Naive thymus-derived CD4-positive, alpha-beta T cell (primary cell): ENCODE measurements around the gene TEX52. TPM values are rescaled to one million over a fixed set of nuclear protein-coding genes. Genes with fewer than 3 reads are reported as not detected.

Source experiments
- ATAC-seq: fragments of 150-1000 bp; cut with Tn5 transposase; 2 replicates; pipeline ENCODE4 v1.10.0; 2021; ENCODE audit warnings: mild to moderate bottlenecking, moderate library complexity
- CTCF ChIA-PET: fragments of 350-600 bp; sonication (Branson Sonifier 250); formaldehyde crosslinking; loops from one replicate; lab custom pipeline; 2021; ENCODE audit warnings: antibody characterized with exemption; lab: Charles Lee
- POLR2A ChIA-PET: fragments of 350-600 bp; sonication (Branson Sonifier 250); formaldehyde crosslinking; loops from one replicate; lab custom pipeline; 2021; ENCODE audit warnings: antibody characterized with exemption, inconsistent platforms; lab: Charles Lee
- DNase-seq, 9 donors: peaks; one replicate each; pipeline versions ENCODE4 v3.0.0 to v3.0.0-alpha.2; 2020 to 2022; ENCODE audit warnings: mixed read lengths in 1 of 9
- H3K27ac ChIP-seq: one replicate; pipeline ENCODE4 v1.7.0; 2013; ENCODE audit warnings: mild to moderate bottlenecking, low read depth, low read length, moderate library complexity
- H3K27me3 ChIP-seq, 2 donors: one replicate each; pipeline ENCODE4 v1.7.0; 2013; ENCODE audit warnings: low read length in 2 of 2, mild to moderate bottlenecking in 2 of 2, moderate library complexity in 2 of 2; ENCODE audit not compliant: control insufficient read depth in 2 of 2, insufficient read depth in 2 of 2
- H3K36me3 ChIP-seq, 3 experiments: 1 replicate in 2 of 3; 2 replicates in 1 of 3; pipeline ENCODE4 v1.7.0; 2013; ENCODE audit warnings: low read length in 3 of 3, mild to moderate bottlenecking in 3 of 3, moderate library complexity in 1 of 3; ENCODE audit not compliant: insufficient read depth in 3 of 3, control insufficient read depth in 2 of 3
- H3K4me1 ChIP-seq, 2 donors: one replicate each; pipeline ENCODE4 v1.7.0; 2013; ENCODE audit warnings: low read length in 2 of 2, mild to moderate bottlenecking in 2 of 2, moderate library complexity in 1 of 2; ENCODE audit not compliant: control insufficient read depth in 2 of 2, insufficient read depth in 2 of 2
- H3K4me3 ChIP-seq: 2 replicates; pipeline ENCODE4 v1.7.0; 2013; ENCODE audit warnings: mild to moderate bottlenecking, low read length
- H3K9me3 ChIP-seq, 3 experiments: 1 replicate in 2 of 3; 2 replicates in 1 of 3; pipeline ENCODE4 v1.7.0; 2013; ENCODE audit warnings: low read length in 3 of 3; ENCODE audit not compliant: control insufficient read depth in 2 of 3
- H3K27ac Mint-ChIP-seq, 9 donors: one replicate each; pipeline ENCODE4 v1.8.0; 2020 to 2022; ENCODE audit warnings: mixed read lengths in 9 of 9, mild to moderate bottlenecking in 8 of 9, moderate library complexity in 5 of 9, inconsistent platforms in 2 of 9
- H3K27me3 Mint-ChIP-seq, 5 donors: one replicate each; pipeline ENCODE4 v1.8.0; 2021 to 2022; ENCODE audit warnings: mixed read lengths in 5 of 5, mild to moderate bottlenecking in 1 of 5
- H3K36me3 Mint-ChIP-seq, 5 donors: one replicate each; pipeline ENCODE4 v1.8.0; 2020 to 2022; ENCODE audit warnings: mixed read lengths in 5 of 5, mild to moderate bottlenecking in 3 of 5, inconsistent platforms in 1 of 5
- H3K4me1 Mint-ChIP-seq, 7 donors: one replicate each; pipeline ENCODE4 v1.8.0; 2020 to 2022; ENCODE audit warnings: mixed read lengths in 7 of 7, mild to moderate bottlenecking in 3 of 7, inconsistent platforms in 1 of 7
- H3K4me3 Mint-ChIP-seq, 10 donors: one replicate each; pipeline ENCODE4 v1.8.0; 2020 to 2022; ENCODE audit warnings: mild to moderate bottlenecking in 10 of 10, mixed read lengths in 10 of 10, moderate library complexity in 6 of 10, inconsistent platforms in 2 of 10
- H3K9me3 Mint-ChIP-seq, 11 donors: one replicate each; pipeline ENCODE4 v1.8.0; 2020 to 2022; ENCODE audit warnings: mixed read lengths in 11 of 11, mild to moderate bottlenecking in 4 of 11, inconsistent platforms in 1 of 11, moderate library complexity in 1 of 11
- intact Hi-C, 2 donors: fragments of 100-400 bp; cut with micrococcal nuclease; formaldehyde crosslinking; loops; one replicate each; pipeline ENCODE4 v1.15.1; 2023
- polyA plus RNA-seq, 2 donors: library from polyadenylated mRNA; unstranded; fragments of 300-500 nt; fragmentation: Illumina TruSeq; gene quantifications; one replicate each; pipeline ENCODE4 v1.2.3, GENCODE V29; 2021
- total RNA-seq, 6 experiments: library from RNA in 5 of 6; stranded (reverse) in 5 of 6; gene quantifications; 1 replicate in 5 of 6; 2 replicates in 1 of 6; pipeline ENCODE4 v1.2.3 and lab custom pipeline; 2021 to 2026

The TEX52 gene
- total and polyA plus RNA-seq, 7 experiments from 2014 or later, result not detected

DNA sequence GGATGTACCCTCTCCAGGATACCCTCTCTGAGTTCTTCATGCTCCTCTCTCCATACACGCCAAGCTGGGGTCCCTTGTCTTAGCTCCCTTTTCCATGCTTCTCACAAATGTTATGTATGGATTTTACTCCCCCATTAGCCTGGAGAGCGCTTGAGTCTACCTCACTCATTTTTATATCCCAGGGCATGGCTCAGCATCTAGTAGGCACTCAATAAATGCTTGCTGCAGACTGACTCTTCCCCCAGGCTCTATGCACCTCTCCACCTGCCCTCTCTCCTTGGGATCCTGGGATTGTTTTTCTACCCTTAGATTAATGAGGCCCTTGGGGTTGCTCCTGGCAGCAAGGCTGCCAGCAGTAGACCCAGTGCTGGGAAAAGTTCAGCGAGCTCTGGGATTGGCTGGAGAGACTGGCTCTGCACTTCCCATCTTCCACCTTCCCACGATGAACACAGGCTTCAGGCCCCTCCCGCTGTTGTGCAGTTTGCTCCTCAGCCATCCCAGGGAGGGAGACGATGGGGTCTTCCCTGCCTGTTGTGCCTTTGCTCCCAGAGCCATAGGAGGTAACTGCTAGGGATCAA, 24.2 kb downstream of the TEX52 start:
- Mint-ChIP-seq H3K4me3 (no peak overlapping the region), H3K27ac (peak overlapping the region in 5 of 9 donors; percentile 1 to 85 (median 60)), H3K27me3 (no peaks in the 10 kb centered on the region), H3K4me1 (peaks cover 0 to 19% (median 12%) of the 10 kb centered on the region in 7 donors), H3K36me3 (peaks cover 2 to 24% (median 10%) of the 10 kb centered on the region in 5 donors), H3K9me3 (no peaks in the 10 kb centered on the region)
- no peak overlapping the region for H3K4me3 ChIP-seq
- H3K4me1 ChIP-seq, result no peaks in the 10 kb centered on the region
- H3K27me3 ChIP-seq, result no peaks in the 10 kb centered on the region
- H3K27ac ChIP-seq, result no peak overlapping the region
- ATAC-seq (no peak), DNase-seq (no peak)
- ChIA-PET CTCF (no interaction called here), POLR2A (interaction anchor here (0.5 kb wide), 1 partner anchor 13 kb away, joined by 3 read pairs; no protein-coding TSS in a partner anchor)
- peaks cover 0 to 17% (median 7%) of the 10 kb centered on the region in 3 experiments for H3K36me3 ChIP-seq
- H3K9me3 ChIP-seq, result no peaks in the 10 kb centered on the region
- intact Hi-C loops, result no loop called here

DNA sequence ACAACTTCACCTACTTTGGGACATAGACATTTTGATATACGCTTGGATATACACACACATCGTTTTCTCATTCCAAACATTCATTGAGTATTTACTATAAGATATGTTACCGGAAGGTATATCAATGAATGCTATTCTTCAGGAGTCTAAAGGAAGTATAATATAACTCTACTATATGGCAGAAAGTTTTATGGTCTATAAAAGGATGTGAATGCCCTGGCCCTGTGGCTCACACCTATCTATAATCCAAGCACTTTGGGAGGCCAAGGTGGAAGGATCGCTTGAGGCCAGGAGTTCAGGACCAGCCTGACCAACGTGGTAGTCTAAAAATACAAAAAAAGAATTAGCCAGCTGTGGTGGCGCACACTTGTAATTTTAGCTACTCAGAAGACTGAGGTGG, 27.6 kb downstream of the TEX52 start:
- H3K36me3 Mint-ChIP-seq, result peaks cover 4 to 42% (median 22%) of the 10 kb centered on the region in 5 donors
- ChIA-PET POLR2A (no interaction called here), CTCF (interaction anchor here (0.8 kb wide), 1 partner anchor 15 kb away, joined by 3 read pairs; no protein-coding TSS in a partner anchor)
- H3K9me3 ChIP-seq, result no peaks in the 10 kb centered on the region
- H3K27me3 Mint-ChIP-seq, result no peaks in the 10 kb centered on the region
- H3K9me3 Mint-ChIP-seq, result no peaks in the 10 kb centered on the region
- DNase-seq, result no peak
- H3K4me1 Mint-ChIP-seq, result peaks cover 0 to 5% (median 0%) of the 10 kb centered on the region in 7 donors
- no peak overlapping the region for H3K27ac Mint-ChIP-seq
- H3K36me3 ChIP-seq, result peaks cover 10 to 45% (median 19%) of the 10 kb centered on the region in 3 experiments
- no peak overlapping the region for H3K27ac ChIP-seq
- no peaks in the 10 kb centered on the region for H3K4me1 ChIP-seq
- intact Hi-C loops, result no loop called here
- no peaks in the 10 kb centered on the region for H3K27me3 ChIP-seq
- ATAC-seq, result no peak
- no peak overlapping the region for H3K4me3 Mint-ChIP-seq
- H3K4me3 ChIP-seq, result no peak overlapping the region

DNA sequence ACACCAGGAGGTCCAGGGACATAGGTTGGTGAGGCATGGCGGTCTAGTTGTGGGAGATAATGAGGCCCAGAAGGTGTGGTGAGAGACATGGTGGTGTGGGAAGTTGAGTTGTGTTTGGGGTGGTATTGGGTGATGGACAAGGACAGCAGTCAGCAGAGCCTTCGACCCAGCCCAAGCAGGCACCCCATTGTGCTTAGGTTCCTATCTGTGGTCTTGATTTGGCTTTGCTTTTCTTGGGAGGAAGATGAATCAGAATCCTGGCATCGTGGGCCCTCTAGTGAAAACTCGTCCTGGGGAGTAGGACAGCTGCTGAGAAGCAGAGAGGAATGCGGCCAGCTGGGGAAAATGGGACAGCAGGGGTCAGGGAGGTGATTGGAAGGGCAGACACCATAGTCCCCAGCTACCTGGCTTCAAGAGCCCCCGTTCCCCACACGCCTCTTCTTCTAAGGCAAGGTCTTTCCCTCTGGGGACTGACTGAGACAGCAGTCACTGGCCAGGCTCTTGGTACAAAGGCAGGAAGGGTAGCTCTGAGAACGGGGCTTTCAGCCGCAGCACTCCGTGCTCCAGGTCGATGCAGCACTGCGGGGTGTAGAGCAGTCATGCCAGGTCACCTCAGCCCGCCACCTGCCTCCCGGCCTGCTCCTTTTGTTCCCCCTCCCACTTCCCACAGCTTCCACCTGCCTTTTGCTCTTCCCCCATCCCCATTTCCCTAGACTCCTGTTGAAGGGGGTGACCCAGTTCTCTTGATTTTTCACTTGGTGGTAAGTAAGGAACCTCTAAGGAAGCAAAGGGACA, 29.9 kb downstream of the TEX52 start:
- CTCF ChIA-PET, result interaction anchor here (0.5 to 0.7 kb wide), 3 partner anchors 120 to 885 kb away, joined by 3 to 5 read pairs (median 3); no protein-coding TSS in a partner anchor
- H3K36me3 Mint-ChIP-seq, result peaks cover 4 to 61% (median 28%) of the 10 kb centered on the region in 5 donors
- H3K27me3 Mint-ChIP-seq, result no peaks in the 10 kb centered on the region
- Histone ChIP-seq H3K36me3 (peaks cover 24 to 66% (median 43%) of the 10 kb centered on the region in 3 experiments), H3K4me1 (no peaks in the 10 kb centered on the region), H3K27me3 (no peaks in the 10 kb centered on the region), H3K27ac (no peak overlapping the region), H3K4me3 (no peak overlapping the region), H3K9me3 (no peaks in the 10 kb centered on the region)
- peak overlapping the region in 2 of 9 donors; percentile 59 to 65 for H3K27ac Mint-ChIP-seq
- intact Hi-C loops, result no loop called here
- H3K4me3 Mint-ChIP-seq, result no peak overlapping the region
- POLR2A ChIA-PET, result no interaction called here
- ATAC-seq (no peak), DNase-seq (no peak)
- peaks cover 0 to 5% (median 0%) of the 10 kb centered on the region in 7 donors for H3K4me1 Mint-ChIP-seq
- H3K9me3 Mint-ChIP-seq, result no peaks in the 10 kb centered on the region

DNA sequence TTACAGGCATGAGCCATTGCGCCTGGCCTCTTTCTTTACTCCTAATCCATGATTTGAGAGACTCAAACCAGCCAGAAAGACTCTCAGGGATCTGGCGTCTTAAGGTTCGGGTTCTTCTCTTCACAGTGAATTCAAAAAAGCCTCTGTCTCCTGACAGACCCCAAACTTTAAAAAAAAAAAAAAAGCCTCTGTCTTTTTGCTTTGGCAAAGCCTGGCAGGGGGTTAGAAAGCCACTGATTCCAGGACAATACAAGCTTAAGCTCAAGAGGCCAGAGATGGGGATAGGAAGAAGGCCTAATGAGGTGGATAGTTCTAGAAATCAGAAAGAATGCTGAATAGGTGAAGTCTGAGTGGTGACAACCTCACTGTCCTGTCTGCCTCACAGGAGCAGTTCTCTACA, 30.8 kb downstream of the TEX52 start:
- ChIA-PET CTCF (interaction anchor here (0.7 kb wide), 1 partner anchor 160 kb away, joined by 5 read pairs; no protein-coding TSS in a partner anchor), POLR2A (no interaction called here)
- no peak for DNase-seq
- Histone ChIP-seq H3K27ac (no peak overlapping the region), H3K9me3 (no peaks in the 10 kb centered on the region), H3K27me3 (no peaks in the 10 kb centered on the region), H3K4me1 (no peaks in the 10 kb centered on the region), H3K4me3 (no peak overlapping the region), H3K36me3 (peaks cover 25 to 74% (median 50%) of the 10 kb centered on the region in 3 experiments)
- no peaks in the 10 kb centered on the region for H3K27me3 Mint-ChIP-seq
- no peak overlapping the region for H3K4me3 Mint-ChIP-seq
- no peak for ATAC-seq
- peaks cover 4 to 62% (median 27%) of the 10 kb centered on the region in 5 donors for H3K36me3 Mint-ChIP-seq
- intact Hi-C loops, result no loop called here
- peak overlapping the region in 1 of 9 donors; percentile 19 for H3K27ac Mint-ChIP-seq
- H3K9me3 Mint-ChIP-seq, result no peaks in the 10 kb centered on the region
- H3K4me1 Mint-ChIP-seq, result peaks cover 0 to 5% (median 0%) of the 10 kb centered on the region in 7 donors

DNA sequence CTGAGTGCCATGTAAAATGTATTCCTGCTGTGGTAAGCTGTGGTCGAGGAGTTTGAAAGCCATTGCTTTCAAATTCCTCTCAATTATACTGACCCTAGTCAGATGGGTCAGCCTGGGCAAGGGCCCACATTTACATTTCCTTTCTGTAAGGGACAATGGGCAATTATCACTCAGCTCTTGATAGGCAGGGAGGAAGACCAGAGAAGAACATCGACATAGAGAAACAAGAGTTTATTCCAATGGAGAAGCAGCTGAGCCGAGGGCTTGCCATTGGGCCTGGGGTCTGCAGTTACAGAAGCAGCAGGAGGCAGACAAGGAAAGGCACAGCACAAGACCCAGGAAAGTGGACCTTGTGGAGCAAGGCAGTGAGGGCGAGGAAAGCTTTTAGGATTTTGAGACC, 31.7 kb downstream of the TEX52 start:
- no peaks in the 10 kb centered on the region for H3K27me3 Mint-ChIP-seq
- H3K9me3 ChIP-seq, result no peaks in the 10 kb centered on the region
- intact Hi-C loops, result no loop called here
- no peaks in the 10 kb centered on the region for H3K27me3 ChIP-seq
- H3K9me3 Mint-ChIP-seq, result no peaks in the 10 kb centered on the region
- peaks cover 25 to 83% (median 54%) of the 10 kb centered on the region in 3 experiments for H3K36me3 ChIP-seq
- no peak overlapping the region for H3K4me3 ChIP-seq
- ChIA-PET CTCF (interaction anchor here (0.9 kb wide), 1 partner anchor 9 kb away, joined by 3 read pairs; no protein-coding TSS in a partner anchor), POLR2A (interaction anchor here (1.2 kb wide), 1 partner anchor 11 kb away, joined by 3 read pairs; no protein-coding TSS in a partner anchor)
- H3K27ac Mint-ChIP-seq, result peak overlapping the region in 2 of 9 donors; percentile 76 to 84
- no peak overlapping the region for H3K4me3 Mint-ChIP-seq
- H3K27ac ChIP-seq, result no peak overlapping the region
- peaks cover 4 to 61% (median 25%) of the 10 kb centered on the region in 5 donors for H3K36me3 Mint-ChIP-seq
- ATAC-seq, result no peak
- no peaks in the 10 kb centered on the region for H3K4me1 ChIP-seq
- H3K4me1 Mint-ChIP-seq, result peaks cover 0 to 6% (median 0%) of the 10 kb centered on the region in 7 donors
- no peak for DNase-seq

DNA sequence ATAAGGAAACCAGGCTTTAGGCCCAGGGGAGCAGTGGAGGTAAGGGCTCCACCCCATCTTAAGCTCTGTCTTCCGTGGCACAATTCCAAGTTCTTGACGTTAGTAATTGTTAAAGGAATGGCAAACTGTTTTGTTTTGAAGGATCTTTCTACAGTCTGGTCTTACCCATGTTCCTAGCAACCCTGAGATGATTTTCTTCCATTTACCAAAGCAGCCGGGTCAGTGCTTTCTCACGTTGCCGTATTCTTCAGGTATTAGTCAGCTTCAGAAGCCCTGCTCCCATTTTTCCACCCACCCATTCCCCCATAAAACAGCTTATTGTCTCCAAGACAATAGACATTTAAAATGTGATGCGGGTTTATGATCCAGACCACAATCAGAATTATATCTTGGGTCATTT, 32.3 kb downstream of the TEX52 start:
- H3K4me3 Mint-ChIP-seq, result no peak overlapping the region
- H3K27me3 Mint-ChIP-seq, result no peaks in the 10 kb centered on the region
- H3K9me3 Mint-ChIP-seq, result no peaks in the 10 kb centered on the region
- ATAC-seq (no peak), DNase-seq (no peak)
- Histone ChIP-seq H3K36me3 (peaks cover 25 to 89% (median 54%) of the 10 kb centered on the region in 3 experiments), H3K27me3 (no peaks in the 10 kb centered on the region), H3K4me3 (no peak overlapping the region), H3K4me1 (no peaks in the 10 kb centered on the region), H3K9me3 (no peaks in the 10 kb centered on the region), H3K27ac (no peak overlapping the region)
- H3K27ac Mint-ChIP-seq, result no peak overlapping the region
- ChIA-PET CTCF (interaction anchor here (0.9 kb wide), 1 partner anchor 9 kb away, joined by 3 read pairs; no protein-coding TSS in a partner anchor), POLR2A (interaction anchor here (1.2 kb wide), 1 partner anchor 10 kb away, joined by 3 read pairs; no protein-coding TSS in a partner anchor)
- peaks cover 4 to 65% (median 31%) of the 10 kb centered on the region in 5 donors for H3K36me3 Mint-ChIP-seq
- peaks cover 0 to 10% (median 0%) of the 10 kb centered on the region in 7 donors for H3K4me1 Mint-ChIP-seq
- intact Hi-C loops, result no loop called here
